Measurements from ENCODE around the gene FAF1.

DNA sequence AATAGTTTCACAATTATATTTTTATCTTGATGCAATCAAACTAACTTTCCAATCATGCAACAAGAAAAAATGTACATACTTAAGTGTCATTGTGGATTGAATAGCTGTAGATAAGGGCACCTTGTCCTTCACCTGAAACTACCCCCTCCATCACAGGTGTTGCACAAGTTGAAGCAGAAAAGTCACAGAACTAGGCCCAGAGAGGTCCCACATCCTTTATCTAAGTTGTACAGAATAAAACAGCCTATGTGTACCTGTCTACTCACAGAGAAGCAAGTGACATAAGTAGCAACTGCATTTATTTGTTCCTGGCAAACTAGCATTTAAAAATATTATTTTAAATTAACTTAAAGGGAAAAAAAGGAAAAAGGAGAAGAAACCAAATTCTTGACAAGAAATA, 256.8 kb downstream of the FAF1 start:
- TF ChIP-seq, protein P1, sequence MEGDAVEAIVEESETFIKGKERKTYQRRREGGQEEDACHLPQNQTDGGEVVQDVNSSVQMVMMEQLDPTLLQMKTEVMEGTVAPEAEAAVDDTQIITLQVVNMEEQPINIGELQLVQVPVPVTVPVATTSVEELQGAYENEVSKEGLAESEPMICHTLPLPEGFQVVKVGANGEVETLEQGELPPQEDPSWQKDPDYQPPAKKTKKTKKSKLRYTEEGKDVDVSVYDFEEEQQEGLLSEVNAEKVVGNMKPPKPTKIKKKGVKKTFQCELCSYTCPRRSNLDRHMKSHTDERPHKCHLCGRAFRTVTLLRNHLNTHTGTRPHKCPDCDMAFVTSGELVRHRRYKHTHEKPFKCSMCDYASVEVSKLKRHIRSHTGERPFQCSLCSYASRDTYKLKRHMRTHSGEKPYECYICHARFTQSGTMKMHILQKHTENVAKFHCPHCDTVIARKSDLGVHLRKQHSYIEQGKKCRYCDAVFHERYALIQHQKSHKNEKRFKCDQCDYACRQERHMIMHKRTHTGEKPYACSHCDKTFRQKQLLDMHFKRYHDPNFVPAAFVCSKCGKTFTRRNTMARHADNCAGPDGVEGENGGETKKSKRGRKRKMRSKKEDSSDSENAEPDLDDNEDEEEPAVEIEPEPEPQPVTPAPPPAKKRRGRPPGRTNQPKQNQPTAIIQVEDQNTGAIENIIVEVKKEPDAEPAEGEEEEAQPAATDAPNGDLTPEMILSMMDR (conservative IDR thresholded peaks at IDR 0.05; ENCODE audit: low read depth, low read length) = no peak
- no peak for TF ChIP-seq EZH2 (IDR thresholded peaks at IDR 0.05; ENCODE audit: borderline replicate concordance, low read depth, low read length, poor library complexity, severe bottlenecking)
